GM12878 (cell line): ENCODE measurements around the gene TSPAN5. TPM values are rescaled to one million over a fixed set of nuclear protein-coding genes. Genes with fewer than 3 reads are reported as not detected.

Experiments used
- ATAC-seq: fragments of 200-7000 bp; cut with Tn5 transposase; 3 replicates; pipeline ENCODE4 v1.9.1; 2020; ENCODE audit warnings: mild to moderate bottlenecking, moderate library complexity
- BruUV-seq: library from RNA; stranded (reverse); fragments of 400-500 nt; replicated peaks from 2 replicates; lab custom pipeline; 2021; lab: Mats Ljungman, UMichigan
- CTCF ChIA-PET: fragments of 300-600 bp; sonication (Branson Sonifier 250); formaldehyde crosslinking; extraction: SDS; loops from one replicate; lab custom pipeline; 2021; ENCODE audit warnings: inconsistent platforms; lab: Yijun Ruan, JAX
- POLR2A ChIA-PET: fragments of 350-600 bp; formaldehyde crosslinking; extraction: SDS; loops from one replicate; lab custom pipeline; 2021; ENCODE audit warnings: inconsistent platforms; lab: Charles Lee
- RAD21 ChIA-PET: fragments of 300-600 bp; sonication (Branson Sonifier 250); formaldehyde crosslinking; loops from one replicate; lab custom pipeline; 2023; ENCODE audit warnings: antibody characterized with exemption; ENCODE audit not compliant: unreplicated experiment; lab: Charles Lee
- SMC1A ChIA-PET: fragments of 300-600 bp; sonication (Branson Sonifier 250); formaldehyde crosslinking; loops from one replicate; lab custom pipeline; 2023; ENCODE audit not compliant: unreplicated experiment, uncharacterized antibody; lab: Charles Lee
- DNase-seq: peaks from one replicate; pipeline ENCODE4 v3.0.0-alpha.2; 2011; ENCODE audit warnings: low read depth, low spot score
- FAIRE-seq: peaks from 3 replicates; lab custom pipeline; 2011; peaks lifted over from hg19 to GRCh38; lab: Jason Lieb, UNC
- H2AFZ ChIP-seq: 2 replicates; pipeline ENCODE4 v1.6.0; 2011; ENCODE audit warnings: low read depth, low read length, control low read depth; ENCODE audit not compliant: control insufficient read depth
- H3K27ac ChIP-seq: 2 replicates; pipeline ENCODE4 v1.5.1; 2011; ENCODE audit warnings: control low read depth; ENCODE audit not compliant: control insufficient read depth, insufficient read depth
- H3K27me3 ChIP-seq, 2 experiments: replicated peaks in 1 of 2; 2 replicates each; pipeline versions ENCODE4 v1.6.0 to v1.6.1; 2011; ENCODE audit warnings: low read length in 1 of 2; ENCODE audit not compliant: control insufficient read depth in 2 of 2, insufficient read depth in 2 of 2
- H3K36me3 ChIP-seq, 2 experiments: 2 replicates each; pipeline ENCODE4 v1.5.1; 2011; ENCODE audit warnings: low read length in 1 of 2; ENCODE audit not compliant: control insufficient read depth in 2 of 2, insufficient read depth in 2 of 2
- H3K4me1 ChIP-seq: 2 replicates; pipeline ENCODE4 v1.6.1; 2011; ENCODE audit warnings: mild to moderate bottlenecking, low read length, moderate library complexity, mixed read lengths; ENCODE audit not compliant: control insufficient read depth, insufficient read depth
- H3K4me2 ChIP-seq: 2 replicates; pipeline ENCODE4 v1.6.0; 2011; ENCODE audit warnings: control low read depth; ENCODE audit not compliant: control insufficient read depth, insufficient read depth
- H3K4me3 ChIP-seq: fragments of 200-600 bp; sonication (generic); 2 replicates; pipeline ENCODE4 v1.5.1; 2016
- H3K79me2 ChIP-seq: 2 replicates; pipeline ENCODE4 v1.6.0; 2011; ENCODE audit warnings: low read length; ENCODE audit not compliant: control insufficient read depth, insufficient read depth
- H3K9ac ChIP-seq: 2 replicates; pipeline ENCODE4 v1.8.0; 2011; ENCODE audit warnings: low read length, control low read depth, mixed read lengths; ENCODE audit not compliant: control insufficient read depth, insufficient read depth
- H3K9me3 ChIP-seq: replicated peaks from 3 replicates; pipeline ENCODE4 v1.5.1; 2011; ENCODE audit warnings: mild to moderate bottlenecking, low read length; ENCODE audit not compliant: control insufficient read depth, insufficient read depth
- H4K20me1 ChIP-seq: 2 replicates; pipeline ENCODE4 v1.6.0; 2011; ENCODE audit not compliant: control insufficient read depth, insufficient read depth
- ASH2L ChIP-seq: fragments of 300-600, 200-600 bp; sonication (generic); IDR thresholded peaks from 2 replicates; pipeline ENCODE4 v1.6.1; 2017; ENCODE audit warnings: low read depth, mild to moderate bottlenecking, borderline replicate concordance
- E2F4 ChIP-seq: IDR thresholded peaks from 2 replicates; pipeline ENCODE4 v1.6.1; 2012; ENCODE audit warnings: low read depth, low read length, improper control_type of control experiment
- E4F1 ChIP-seq: fragments of 450-650 bp; IDR thresholded peaks from 2 replicates; pipeline ENCODE4 v1.6.1; 2018; ENCODE audit warnings: borderline replicate concordance, mild to moderate bottlenecking; ENCODE audit not compliant: partially characterized antibody
- ELK1 ChIP-seq: IDR thresholded peaks from 2 replicates; pipeline ENCODE4 v1.6.1; 2012; ENCODE audit warnings: low read depth, low read length, improper control_type of control experiment
- ESRRA ChIP-seq: IDR thresholded peaks from 2 replicates; pipeline ENCODE4 v1.6.1; 2012; ENCODE audit warnings: mild to moderate bottlenecking, low read length, improper control_type of control experiment
- IKZF2 ChIP-seq, 2 experiments: fragments of 450-650 bp; IDR thresholded peaks; 2 replicates each; pipeline ENCODE4 v1.6.1; 2017; ENCODE audit warnings: mild to moderate bottlenecking in 2 of 2, moderate library complexity in 2 of 2
- IRF3 ChIP-seq: fragments of 450-650 bp; IDR thresholded peaks from 2 replicates; pipeline ENCODE4 v1.6.1; 2014; ENCODE audit warnings: mild to moderate bottlenecking
- MXI1 ChIP-seq: fragments of 150-350 bp; IDR thresholded peaks from 2 replicates; pipeline ENCODE4 v1.6.1; 2011; ENCODE audit warnings: low read depth, mild to moderate bottlenecking, inconsistent platforms, low read length, improper control_type of control experiment
- MYC ChIP-seq: IDR thresholded peaks from 2 replicates; pipeline ENCODE4 v1.6.1; 2011; ENCODE audit warnings: mild to moderate bottlenecking, low read length, moderate library complexity, inconsistent platforms; ENCODE audit not compliant: insufficient read depth, insufficient replicate concordance, insufficient read length, severe bottlenecking
- NFIC ChIP-seq: IDR thresholded peaks from 2 replicates; pipeline ENCODE4 v1.6.1; 2012; ENCODE audit warnings: low read depth, mild to moderate bottlenecking, inconsistent platforms, low read length, moderate library complexity
- NR2C1 ChIP-seq: fragments of 450-650 bp; IDR thresholded peaks from 2 replicates; pipeline ENCODE4 v1.6.1; 2017; ENCODE audit warnings: antibody characterized with exemption, mild to moderate bottlenecking, moderate library complexity
- RELA ChIP-seq: fragments of 450-650 bp; IDR thresholded peaks from 2 replicates; pipeline ENCODE4 v1.8.0; 2014; ENCODE audit warnings: borderline replicate concordance; ENCODE audit not compliant: partially characterized antibody
- RFX5 ChIP-seq: IDR thresholded peaks from 2 replicates; pipeline ENCODE4 v1.6.1; 2011; ENCODE audit warnings: low read depth, low read length, improper control_type of control experiment
- SIN3A ChIP-seq: IDR thresholded peaks from 2 replicates; pipeline ENCODE4 v1.6.1; 2012; ENCODE audit warnings: low read depth, low read length, improper control_type of control experiment
- SIX5 ChIP-seq: IDR thresholded peaks from 2 replicates; pipeline ENCODE4 v1.6.1; 2011; ENCODE audit warnings: mild to moderate bottlenecking, low read depth, low read length, moderate library complexity; ENCODE audit not compliant: severe bottlenecking
- SMAD1 ChIP-seq: fragments of 450-650 bp; IDR thresholded peaks from 2 replicates; pipeline ENCODE4 v1.6.1; 2018; ENCODE audit warnings: mild to moderate bottlenecking, low read depth; ENCODE audit not compliant: partially characterized antibody
- SUZ12 ChIP-seq: fragments of 200-600 bp; sonication (generic); IDR thresholded peaks from one replicate; pipeline ENCODE4 v1.6.1; 2018; ENCODE audit warnings: antibody characterized with exemption, mild to moderate bottlenecking; ENCODE audit not compliant: unreplicated experiment
- WGBS: methylation state at CpG from one replicate; pipeline ENCODE4 v1.1.6; 2016; ENCODE audit warnings: low lambda C conversion rate; ENCODE audit not compliant: insufficient replicate concordance, insufficient coverage; ENCODE audit errors: missing lambda C conversion rate; 5-methylcytosine and 5-hydroxymethylcytosine counted together
- in situ Hi-C: fragments of 300-500 bp; cut with MboI; formaldehyde crosslinking; loops from 9 replicates; pipeline ENCODE4 v1.14.3; 2018; ENCODE audit warnings: mixed read lengths
- intact Hi-C: fragments of 100-400 bp; cut with micrococcal nuclease; formaldehyde crosslinking; loops from one replicate; pipeline ENCODE4 v1.14.2; 2022; ENCODE audit not compliant: unreplicated experiment
- polyA plus RNA-seq, 11 experiments: library from polyadenylated mRNA; depleted of rRNA in 4 of 11; unstranded in 6 of 11; stranded (reverse) in 5 of 11; fragments of >200 nt; fragmentation: Nextera tagmentation in 4 of 11; fragmentation: Illumina TruSeq in 1 of 11; extraction: Ambion mirVana in 4 of 11; extraction: Trizol in 1 of 11; gene quantifications; 1 replicate in 1 of 11; 2 replicates in 10 of 11; pipeline versions ENCODE4 v1.2.1 to v1.2.3, GENCODE V29; 2011 to 2016; ENCODE audit warnings: inconsistent platforms in 2 of 11, missing spikeins in 2 of 11, low read depth in 1 of 11
- total RNA-seq, 4 experiments: library from RNA; depleted of rRNA in 3 of 4; stranded (reverse); fragments of >200 nt in 3 of 4; fragmentation: Illumina TruSeq in 1 of 4; extraction: Trizol in 1 of 4; gene quantifications; 2 replicates each; pipeline versions ENCODE4 v1.2.1 to v1.2.3, GENCODE V29; 2013 to 2021

Gene TSPAN5
- total and polyA plus RNA-seq, 10 of the 15 experiments (the other 5 are each of a cell fraction or from before 2014, with no cell fraction given), result 0.09 to 8.2 (median 0.27) TPM

GRCh38 chr4:98508829-98509598, 149.4 kb downstream of the TSPAN5 start:
- BruUV-seq, result no TSS peak
- ChIA-PET SMC1A (interaction anchor here (0.7 to 2.7 kb wide), 8 partner anchors 10 to 69 kb away, joined by 3 to 9 read pairs (median 4); no protein-coding TSS in a partner anchor), POLR2A (interaction anchor here (0.9 kb wide), 1 partner anchor 26 kb away, joined by 3 read pairs; no protein-coding TSS in a partner anchor), CTCF (interaction anchor here (1.0 to 1.6 kb wide), 3 partner anchors 9 to 42 kb away, joined by 3 read pairs; no protein-coding TSS in a partner anchor), RAD21 (interaction anchor here (1.1 to 2.2 kb wide), 4 partner anchors 10 to 27 kb away, joined by 3 to 9 read pairs (median 4); no protein-coding TSS in a partner anchor)
- DNase-seq, result no peak
- no peaks in the 10 kb centered on the region for H4K20me1 ChIP-seq
- H3K9me3 ChIP-seq, result no peaks in the 10 kb centered on the region
- H3K4me1 ChIP-seq, result no peaks in the 10 kb centered on the region
- no peak overlapping the region for H3K4me3 ChIP-seq
- no peak for TF ChIP-seq MYC
- TF ChIP-seq NFIC, result no peak
- no peak for TF ChIP-seq E2F4
- TF ChIP-seq RFX5, result no peak
- no peak for TF ChIP-seq NR2C1
- TF ChIP-seq IKZF2 (IDR thresholded peaks at IDR 0.05), result no peak
- no peak for TF ChIP-seq RELA
- TF ChIP-seq SMAD1, result no peak
- no peak for TF ChIP-seq IRF3
- TF ChIP-seq SIX5, result no peak
- TF ChIP-seq ESRRA, result no peak
- TF ChIP-seq MXI1, result no peak
- no peak for TF ChIP-seq ASH2L
- no peak for TF ChIP-seq SUZ12
- TF ChIP-seq SIN3A, result no peak
- TF ChIP-seq E4F1, result no peak
- TF ChIP-seq ELK1, result no peak
- no peak overlapping the region for H3K9ac ChIP-seq
- H3K79me2 ChIP-seq, result no peaks in the 10 kb centered on the region
- no peaks in the 10 kb centered on the region for H3K36me3 ChIP-seq
- WGBS, result 79% methylated on average over 7 of the region's 7 CpGs
- no peak overlapping the region for H3K27ac ChIP-seq
- in situ Hi-C loops, result no loop called here
- H3K4me2 ChIP-seq, result no peak overlapping the region
- no peak overlapping the region for H2AFZ ChIP-seq
- intact Hi-C loops, result no loop called here
- FAIRE-seq, result no peak
- H3K27me3 ChIP-seq, result no peaks in the 10 kb centered on the region
- no peak for ATAC-seq
